Lung (tissue), 12 donors: ENCODE data around the gene MINDY4. TPM values are rescaled to one million over a fixed set of nuclear protein-coding genes. Genes with fewer than 3 reads are reported as not detected.

Source experiments
- ATAC-seq: fragments of 200-7000 bp; cut with Tn5 transposase; one replicate; pipeline ENCODE4 v1.9.1; 2020; ENCODE audit warnings: moderate number of reproducible peaks; ENCODE audit not compliant: insufficient read depth, low FRiP score
- DNase-seq, 3 donors: peaks; one replicate each; pipeline ENCODE4 v3.0.0-alpha.2; 2013 to 2017
- H3K27ac ChIP-seq, 2 donors: one replicate each; pipeline ENCODE4 v1.5.1; 2013; ENCODE audit warnings: mild to moderate bottlenecking in 2 of 2, moderate library complexity in 2 of 2, control low read depth in 1 of 2, inconsistent platforms in 1 of 2, low read depth in 1 of 2, low read length in 1 of 2
- H3K27me3 ChIP-seq, 3 donors: one replicate each; pipeline ENCODE4 v1.5.1; 2013; ENCODE audit warnings: low read length in 2 of 3; ENCODE audit not compliant: control insufficient read depth in 3 of 3, insufficient read depth in 3 of 3
- H3K36me3 ChIP-seq, 4 donors: one replicate each; pipeline ENCODE4 v1.5.1; 2013; ENCODE audit warnings: low read length in 4 of 4, mild to moderate bottlenecking in 1 of 4, moderate library complexity in 1 of 4; ENCODE audit not compliant: control insufficient read depth in 4 of 4, insufficient read depth in 4 of 4
- H3K4me1 ChIP-seq, 5 donors: one replicate each; pipeline ENCODE4 v1.5.1; 2013; ENCODE audit warnings: low read length in 5 of 5, mild to moderate bottlenecking in 2 of 5, moderate library complexity in 1 of 5; ENCODE audit not compliant: control insufficient read depth in 5 of 5, insufficient read depth in 5 of 5
- H3K4me3 ChIP-seq: one replicate; pipeline ENCODE4 v1.5.1; 2013; ENCODE audit warnings: mild to moderate bottlenecking, control low read depth, moderate library complexity
- H3K9ac ChIP-seq, 2 donors: one replicate each; pipeline ENCODE4 v1.5.1; 2013; ENCODE audit warnings: low read length in 2 of 2, control low read depth in 1 of 2; ENCODE audit not compliant: insufficient read depth in 1 of 2
- H3K9me3 ChIP-seq, 4 donors: one replicate each; pipeline ENCODE4 v1.5.1; 2013; ENCODE audit warnings: low read length in 3 of 4, mild to moderate bottlenecking in 1 of 4, moderate library complexity in 1 of 4; ENCODE audit not compliant: control insufficient read depth in 4 of 4, insufficient read depth in 3 of 4
- WGBS, 2 donors: extraction: QIAGEN DNeasy Blood & Tissue Kit; methylation state at CpG; one replicate each; pipeline ENCODE4 v1.1.7; 2013; 5-methylcytosine and 5-hydroxymethylcytosine counted together
- polyA plus RNA-seq, 2 donors: library from polyadenylated mRNA; stranded (reverse); fragments of 200-250 nt; gene quantifications; one replicate each; pipeline ENCODE4 v1.2.1, GENCODE V29; 2013
- total RNA-seq, 2 donors: library from RNA; depleted of rRNA in 1 of 2; stranded (reverse); fragments of >200 nt in 1 of 2; gene quantifications; one replicate each; pipeline ENCODE4 v1.2.1, GENCODE V29; 2014 to 2021
- TF ChIP-seq, protein P1 (sequence below): IDR thresholded peaks from 2 replicates; pipeline ENCODE4 v1.5.1; 2012; ENCODE audit warnings: mild to moderate bottlenecking; ENCODE audit errors: control extremely low read depth, extremely low read depth
- donor health status: control.
- donor health status: control.
- donor health status: Bipolar disorder and iron deficiency.
- donor health status: healthy.
- donor health status: DM: yes; HTN: yes; CAD: no.

Gene MINDY4
- total and polyA plus RNA-seq, 4 donors: 5.0 to 24.1 (median 10.7) TPM

DNA sequence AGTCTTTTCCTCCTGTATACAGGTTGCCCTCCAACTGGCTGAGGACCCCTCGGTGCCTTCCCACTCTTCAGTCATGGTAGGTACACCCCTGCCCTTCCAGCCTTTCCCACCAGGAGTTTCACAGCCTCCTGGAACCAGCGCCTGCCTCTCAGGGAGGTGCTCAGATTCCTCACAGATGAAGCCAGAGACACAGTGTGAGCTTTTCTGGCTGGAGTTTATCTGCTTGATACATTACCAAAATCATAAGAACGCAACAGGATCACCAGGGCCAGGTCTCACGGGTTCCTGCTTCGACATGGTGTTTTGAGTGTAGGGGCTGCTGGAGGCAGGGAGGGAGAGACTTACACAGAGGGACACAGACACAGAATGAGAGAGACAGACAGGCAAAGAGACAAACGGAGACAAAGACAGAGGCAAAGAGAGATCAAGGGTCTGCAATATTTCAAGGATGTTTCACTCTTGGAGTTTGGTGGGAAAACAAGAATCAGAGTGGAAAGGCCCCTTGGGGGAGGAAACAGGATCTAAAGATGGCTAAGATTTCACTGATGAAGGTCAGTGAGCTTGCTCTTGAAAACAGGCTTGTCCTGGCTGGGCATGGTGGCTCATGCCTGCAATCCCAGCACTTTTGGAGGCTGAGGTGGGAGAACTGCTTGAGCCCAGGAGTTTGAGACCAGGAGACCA is 25.8 kb upstream of the MINDY4 start:
- H3K36me3 ChIP-seq: no peaks in the 10 kb centered on the region
- no peak for ATAC-seq
- no peak for DNase-seq
- WGBS, 2 donors: 84 to 88% methylated on average over 6 of the region's 6 CpGs
- no peak overlapping the region for H3K9ac ChIP-seq
- no peaks in the 10 kb centered on the region for H3K27me3 ChIP-seq
- TF ChIP-seq, protein P1, sequence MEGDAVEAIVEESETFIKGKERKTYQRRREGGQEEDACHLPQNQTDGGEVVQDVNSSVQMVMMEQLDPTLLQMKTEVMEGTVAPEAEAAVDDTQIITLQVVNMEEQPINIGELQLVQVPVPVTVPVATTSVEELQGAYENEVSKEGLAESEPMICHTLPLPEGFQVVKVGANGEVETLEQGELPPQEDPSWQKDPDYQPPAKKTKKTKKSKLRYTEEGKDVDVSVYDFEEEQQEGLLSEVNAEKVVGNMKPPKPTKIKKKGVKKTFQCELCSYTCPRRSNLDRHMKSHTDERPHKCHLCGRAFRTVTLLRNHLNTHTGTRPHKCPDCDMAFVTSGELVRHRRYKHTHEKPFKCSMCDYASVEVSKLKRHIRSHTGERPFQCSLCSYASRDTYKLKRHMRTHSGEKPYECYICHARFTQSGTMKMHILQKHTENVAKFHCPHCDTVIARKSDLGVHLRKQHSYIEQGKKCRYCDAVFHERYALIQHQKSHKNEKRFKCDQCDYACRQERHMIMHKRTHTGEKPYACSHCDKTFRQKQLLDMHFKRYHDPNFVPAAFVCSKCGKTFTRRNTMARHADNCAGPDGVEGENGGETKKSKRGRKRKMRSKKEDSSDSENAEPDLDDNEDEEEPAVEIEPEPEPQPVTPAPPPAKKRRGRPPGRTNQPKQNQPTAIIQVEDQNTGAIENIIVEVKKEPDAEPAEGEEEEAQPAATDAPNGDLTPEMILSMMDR: no peak
- H3K9me3 ChIP-seq: no peaks in the 10 kb centered on the region
- H3K4me1 ChIP-seq: peaks cover 0 to 14% (median 4%) of the 10 kb centered on the region in 5 donors
- H3K4me3 ChIP-seq: no peak overlapping the region
- no peak overlapping the region for H3K27ac ChIP-seq

- H3K4me1 ChIP-seq: peaks cover 0 to 55% (median 20%) of the 10 kb centered on the region in 5 donors
- ATAC-seq (no peak), DNase-seq (no peak)
- no peak overlapping the region for H3K4me3 ChIP-seq
- no peaks in the 10 kb centered on the region for H3K9me3 ChIP-seq
- no peaks in the 10 kb centered on the region for H3K27me3 ChIP-seq
- TF ChIP-seq, protein P1: no peak
- peaks cover 0 to 7% (median 1%) of the 10 kb centered on the region in 4 donors for H3K36me3 ChIP-seq
- H3K9ac ChIP-seq: no peak overlapping the region
- 86 to 89% methylated on average over 2 of the region's 2 CpGs for WGBS, 2 donors
- peak overlapping the region; percentile 62 to 74 for H3K27ac ChIP-seq
Measured at GRCh38 chr7:30750010-30750409, 21.2 kb upstream of the MINDY4 start.

DNA sequence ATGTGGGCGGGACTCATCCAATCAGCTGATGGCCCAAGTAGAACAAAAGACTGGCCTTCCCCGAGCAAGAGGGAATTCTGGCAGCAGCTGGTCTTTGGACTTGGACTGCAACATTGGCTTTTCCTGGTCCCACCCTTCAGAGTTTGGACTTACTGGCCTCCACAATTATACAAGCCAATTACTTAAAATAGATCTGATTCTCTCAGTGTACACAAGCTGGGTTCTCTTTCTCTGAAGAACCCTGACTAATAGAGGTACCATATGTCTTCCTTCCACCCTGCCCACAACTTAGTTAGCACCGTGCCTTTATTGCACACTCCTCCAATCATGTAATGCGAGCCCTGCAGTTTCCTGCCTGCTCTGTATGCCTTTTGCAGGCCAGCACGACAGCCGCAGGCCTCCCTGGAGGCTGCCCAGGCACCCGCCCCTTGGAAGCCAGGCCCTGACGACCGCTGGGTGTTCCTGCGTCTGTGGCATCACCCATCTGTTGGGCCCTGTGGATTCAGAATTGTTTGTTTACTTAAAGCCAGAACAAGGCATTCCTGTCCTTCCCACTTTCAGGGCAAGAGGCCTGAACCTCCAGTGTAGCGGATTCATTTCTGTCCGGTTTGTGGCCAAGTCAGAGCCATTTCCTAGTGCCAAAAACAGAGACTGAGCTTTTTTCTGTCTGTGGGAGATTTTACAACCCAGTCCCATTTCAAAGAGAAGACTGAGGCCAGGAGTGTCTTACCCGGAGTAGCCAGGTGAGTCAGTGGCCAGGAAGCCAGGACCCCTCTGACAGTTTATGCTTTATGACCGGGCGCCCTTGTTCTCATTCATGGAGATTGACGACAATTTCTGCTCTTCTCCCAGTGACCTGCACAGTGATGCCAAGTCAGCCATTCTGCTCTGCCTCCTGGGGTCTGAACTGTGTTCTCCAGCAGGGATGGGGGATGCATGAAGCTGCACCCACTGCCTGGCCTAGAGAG is 20.2 kb upstream of the MINDY4 start:
- Histone ChIP-seq H3K4me3 (no peak overlapping the region), H3K27me3 (no peaks in the 10 kb centered on the region), H3K9me3 (no peaks in the 10 kb centered on the region), H3K9ac (no peak overlapping the region), H3K36me3 (peaks cover 0 to 7% (median 1%) of the 10 kb centered on the region in 4 donors), H3K27ac (peak overlapping the region; percentile 60 to 88), H3K4me1 (peaks cover 0 to 55% (median 22%) of the 10 kb centered on the region in 5 donors)
- peak; percentile 35 for ATAC-seq
- DNase-seq: peak; percentile 93 to 95 (median 94)
- 50 to 67% methylated on average over 16 of the region's 16 CpGs for WGBS, 2 donors
- TF ChIP-seq, protein P1: no peak
